ENCODE measurements around the gene PPP1R12B.
"Not testable (repeated sequence)": the region's sequence is repeated elsewhere in the genome, so short reads cannot be mapped to it uniquely, and the experiment has no call there.

PPP1R12B gene

GRCh38 chr1:202488178-202488649, 139.7 kb downstream of the PPP1R12B start:
- peak; percentile 61 for DNase-seq

GRCh38 chr1:202489101-202489500, 140.6 kb downstream of the PPP1R12B start:
- DNase-seq = peak; percentile 86

- not testable (repeated sequence) for DNase-seq
These were observed 144.6 kb downstream of the PPP1R12B start for GRCh38 chr1:202493112-202493511.

- DNase-seq = peak; percentile 60
These were observed 150.0 kb downstream of the PPP1R12B start for GRCh38 chr1:202498542-202498941.

- DNase-seq = peak; percentile 43
These were observed 151.5 kb downstream of the PPP1R12B start for GRCh38 chr1:202499997-202500396.

- DNase-seq = peak; percentile 51
These were observed 152.8 kb downstream of the PPP1R12B start for GRCh38 chr1:202501281-202501680.

GRCh38 chr1:202505356-202505755, 156.9 kb downstream of the PPP1R12B start:
- DNase-seq = peak; percentile 93

- peak; percentile 62 for DNase-seq
These were observed 157.5 kb downstream of the PPP1R12B start for GRCh38 chr1:202505880-202506575.

- DNase-seq = not testable (repeated sequence)
These were observed 160.4 kb downstream of the PPP1R12B start for GRCh38 chr1:202508863-202509262.

GRCh38 chr1:202513875-202514274, 165.4 kb downstream of the PPP1R12B start:
- not testable (repeated sequence) for DNase-seq

- no peak for DNase-seq
These were observed 168.0 kb downstream of the PPP1R12B start for GRCh38 chr1:202516434-202516877.

GRCh38 chr1:202517146-202517545, 168.6 kb downstream of the PPP1R12B start:
- DNase-seq = not testable (repeated sequence)

GRCh38 chr1:202518180-202518579, 169.7 kb downstream of the PPP1R12B start:
- DNase-seq = peak; percentile 24

- peak; percentile 6 for DNase-seq
These were observed 170.4 kb downstream of the PPP1R12B start for GRCh38 chr1:202518905-202519304.

GRCh38 chr1:202520129-202520856, 171.8 kb downstream of the PPP1R12B start:
- not testable (repeated sequence) for DNase-seq

GRCh38 chr1:202520857-202521216, 172.3 kb downstream of the PPP1R12B start:
- not testable (repeated sequence) for DNase-seq

GRCh38 chr1:202521484-202521883, 173.0 kb downstream of the PPP1R12B start:
- DNase-seq = not testable (repeated sequence)

GRCh38 chr1:202521886-202522285, 173.4 kb downstream of the PPP1R12B start:
- no peak for DNase-seq

- not testable (repeated sequence) for DNase-seq
These were observed 177.6 kb downstream of the PPP1R12B start for GRCh38 chr1:202526056-202526455.

- not testable (repeated sequence) for DNase-seq
These were observed 179.7 kb downstream of the PPP1R12B start for GRCh38 chr1:202528096-202528722.

GRCh38 chr1:202530686-202531085, 182.2 kb downstream of the PPP1R12B start:
- not testable (repeated sequence) for DNase-seq

- no peak for DNase-seq
These were observed 182.9 kb downstream of the PPP1R12B start for GRCh38 chr1:202531472-202531811.

Data from fibroblast of skin of back (primary cell).